GM12872 (cell line): ENCODE measurements around the gene LPO.

ENCODE experiments used
- TF ChIP-seq, protein P1 (sequence below): IDR thresholded peaks from 3 replicates; pipeline ENCODE4 v1.5.1; 2011; ENCODE audit warnings: low read depth, mild to moderate bottlenecking, low read length, moderate library complexity; ENCODE audit not compliant: insufficient read depth

LPO gene

GRCh38 chr17:58215685-58216084 lies 22.7 kb upstream of the LPO start:
- TF ChIP-seq, protein P1, sequence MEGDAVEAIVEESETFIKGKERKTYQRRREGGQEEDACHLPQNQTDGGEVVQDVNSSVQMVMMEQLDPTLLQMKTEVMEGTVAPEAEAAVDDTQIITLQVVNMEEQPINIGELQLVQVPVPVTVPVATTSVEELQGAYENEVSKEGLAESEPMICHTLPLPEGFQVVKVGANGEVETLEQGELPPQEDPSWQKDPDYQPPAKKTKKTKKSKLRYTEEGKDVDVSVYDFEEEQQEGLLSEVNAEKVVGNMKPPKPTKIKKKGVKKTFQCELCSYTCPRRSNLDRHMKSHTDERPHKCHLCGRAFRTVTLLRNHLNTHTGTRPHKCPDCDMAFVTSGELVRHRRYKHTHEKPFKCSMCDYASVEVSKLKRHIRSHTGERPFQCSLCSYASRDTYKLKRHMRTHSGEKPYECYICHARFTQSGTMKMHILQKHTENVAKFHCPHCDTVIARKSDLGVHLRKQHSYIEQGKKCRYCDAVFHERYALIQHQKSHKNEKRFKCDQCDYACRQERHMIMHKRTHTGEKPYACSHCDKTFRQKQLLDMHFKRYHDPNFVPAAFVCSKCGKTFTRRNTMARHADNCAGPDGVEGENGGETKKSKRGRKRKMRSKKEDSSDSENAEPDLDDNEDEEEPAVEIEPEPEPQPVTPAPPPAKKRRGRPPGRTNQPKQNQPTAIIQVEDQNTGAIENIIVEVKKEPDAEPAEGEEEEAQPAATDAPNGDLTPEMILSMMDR = no peak

- TF ChIP-seq, protein P1 = no peak
Observed at GRCh38 chr17:58217766-58218165, 20.6 kb upstream of the LPO start.

DNA sequence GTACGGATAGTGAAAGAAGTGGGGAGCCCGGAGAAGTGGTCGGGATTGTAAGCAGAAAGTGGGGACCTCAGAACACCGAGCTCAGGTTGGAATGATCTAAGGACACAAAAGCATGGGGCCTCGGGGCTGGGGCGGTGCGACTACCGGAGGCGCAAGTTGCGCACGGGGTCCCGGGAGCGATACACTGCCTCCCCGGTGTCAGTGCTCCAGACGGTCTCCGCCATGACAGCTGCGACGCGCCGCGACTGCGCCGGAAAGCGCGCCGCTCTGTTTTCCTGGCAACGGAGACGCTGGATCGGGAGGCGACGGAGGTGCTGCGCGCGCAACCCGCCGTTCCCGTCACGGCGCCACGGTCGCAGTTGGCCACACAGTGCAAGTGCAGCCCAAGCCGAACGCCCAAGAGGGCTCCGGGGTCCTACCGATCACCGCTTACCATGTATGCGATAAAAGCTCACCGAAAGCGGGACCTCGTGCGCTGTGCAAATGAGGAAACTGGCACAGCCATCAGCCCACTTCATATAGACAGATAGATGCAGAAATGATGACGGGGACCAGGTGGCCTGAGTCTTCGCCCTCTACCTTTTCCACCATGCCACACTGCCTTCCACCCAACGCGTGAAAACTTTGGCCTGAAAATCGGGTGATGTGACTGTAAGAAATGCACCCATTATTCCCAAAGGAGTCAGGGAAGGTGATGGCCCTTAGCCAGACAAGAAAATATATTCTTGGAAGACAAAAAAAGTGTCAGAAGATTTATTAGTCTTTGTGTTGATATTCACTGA lies 19.2 kb upstream of the LPO start, which contains the start of gene MKS1:
Gene MKS1, minus strand, starts transcription at position 249 of the 782 bp plus-strand sequence. Its CDS starts 25 bp downstream, at position 224.
- TF ChIP-seq, protein P1 = peak; percentile 84

DNA sequence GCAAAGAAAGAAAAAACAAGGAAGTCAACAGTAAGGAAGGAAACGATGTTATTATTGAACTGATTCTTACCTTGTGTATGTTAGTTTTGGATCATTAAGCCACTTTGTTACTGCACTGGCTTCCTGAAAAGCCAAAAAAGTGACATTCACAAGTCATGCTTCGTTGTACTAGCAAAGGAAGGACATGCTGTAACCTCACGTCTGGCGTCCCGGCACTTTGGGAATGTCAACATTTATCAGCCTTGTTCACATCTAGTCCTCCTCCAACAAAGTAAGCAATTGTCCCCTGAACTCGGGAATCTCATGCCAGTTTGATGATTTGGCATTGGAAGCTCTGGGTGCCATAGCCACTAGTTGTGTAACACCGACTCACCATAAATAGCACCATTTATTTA lies 18.6 kb upstream of the LPO start:
- TF ChIP-seq, protein P1 = no peak

GRCh38 chr17:58224315-58224714 lies 14.1 kb upstream of the LPO start:
- TF ChIP-seq, protein P1 = no peak

DNA sequence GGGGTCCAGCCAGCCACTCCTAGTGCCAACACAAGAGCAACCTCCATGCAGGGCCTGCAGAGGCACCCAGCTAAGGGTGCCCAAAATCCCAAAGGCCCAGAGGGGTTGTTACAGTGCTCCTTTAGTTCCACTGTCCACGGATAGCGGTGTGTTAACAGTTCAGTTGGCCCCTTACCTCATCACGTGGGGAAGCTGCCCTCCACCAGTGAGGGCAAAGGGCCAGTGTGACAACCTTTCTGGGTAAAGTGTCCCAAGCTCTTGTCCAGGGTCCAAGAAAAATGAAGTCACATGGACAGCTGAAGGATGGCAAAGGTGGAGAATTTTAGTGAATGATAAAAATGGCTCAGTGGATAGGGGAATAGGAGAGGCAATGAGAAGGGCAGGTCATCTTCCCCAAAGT lies 10.7 kb upstream of the LPO start:
- TF ChIP-seq, protein P1 = no peak

GRCh38 chr17:58228679-58229078 lies 9.7 kb upstream of the LPO start:
- TF ChIP-seq, protein P1 = no peak
